GM19025 (cell line): ENCODE measurements around the gene TM9SF2.

Experiments
- ATAC-seq: cut with Tn5 transposase; IDR thresholded peaks from one replicate; pipeline ENCODE4 v1.9.1; 2021; ENCODE audit warnings: mild to moderate bottlenecking, low read depth, moderate library complexity; ENCODE audit not compliant: unreplicated experiment

Gene TM9SF2

GRCh38 chr13:99575376-99576120 lies 74.3 kb downstream of the TM9SF2 start:
- ATAC-seq, result no peak

- ATAC-seq, result no peak
Measured at GRCh38 chr13:99577934-99578917, 77.0 kb downstream of the TM9SF2 start.

GRCh38 chr13:99580500-99581268 lies 79.4 kb downstream of the TM9SF2 start:
- no peak for ATAC-seq

GRCh38 chr13:99582511-99582910 lies 81.2 kb downstream of the TM9SF2 start:
- ATAC-seq, result no peak

GRCh38 chr13:99585609-99586008 lies 84.3 kb downstream of the TM9SF2 start:
- ATAC-seq, result no peak

GRCh38 chr13:99587021-99587420 lies 85.7 kb downstream of the TM9SF2 start:
- no peak for ATAC-seq

- ATAC-seq, result no peak
Measured at GRCh38 chr13:99587893-99588606, 86.8 kb downstream of the TM9SF2 start.

- ATAC-seq, result no peak
Measured at GRCh38 chr13:99589575-99589974, 88.3 kb downstream of the TM9SF2 start.

GRCh38 chr13:99590519-99591011 lies 89.3 kb downstream of the TM9SF2 start:
- no peak for ATAC-seq

GRCh38 chr13:99596180-99596579 lies 94.9 kb downstream of the TM9SF2 start:
- no peak for ATAC-seq

- ATAC-seq, result no peak
Measured at GRCh38 chr13:99600318-99600717, 99.0 kb downstream of the TM9SF2 start.

- no peak for ATAC-seq
Measured at GRCh38 chr13:99601535-99601934, 100.3 kb downstream of the TM9SF2 start.

GRCh38 chr13:99604636-99605035 lies 103.4 kb downstream of the TM9SF2 start:
- ATAC-seq, result no peak

GRCh38 chr13:99605420-99606323 lies 104.4 kb downstream of the TM9SF2 start:
- peak; percentile 64 for ATAC-seq

GRCh38 chr13:99606324-99607066 lies 105.2 kb downstream of the TM9SF2 start, which contains the start of gene CLYBL:
TSS of gene CLYBL (plus strand) at chr13:99606690.
- peak; percentile 76 for ATAC-seq

GRCh38 chr13:99608345-99608744 lies 107.1 kb downstream of the TM9SF2 start:
- no peak for ATAC-seq

GRCh38 chr13:99610702-99611289 lies 109.5 kb downstream of the TM9SF2 start:
- ATAC-seq, result no peak
